Measurements from ENCODE around the gene CSRP1.

DNA sequence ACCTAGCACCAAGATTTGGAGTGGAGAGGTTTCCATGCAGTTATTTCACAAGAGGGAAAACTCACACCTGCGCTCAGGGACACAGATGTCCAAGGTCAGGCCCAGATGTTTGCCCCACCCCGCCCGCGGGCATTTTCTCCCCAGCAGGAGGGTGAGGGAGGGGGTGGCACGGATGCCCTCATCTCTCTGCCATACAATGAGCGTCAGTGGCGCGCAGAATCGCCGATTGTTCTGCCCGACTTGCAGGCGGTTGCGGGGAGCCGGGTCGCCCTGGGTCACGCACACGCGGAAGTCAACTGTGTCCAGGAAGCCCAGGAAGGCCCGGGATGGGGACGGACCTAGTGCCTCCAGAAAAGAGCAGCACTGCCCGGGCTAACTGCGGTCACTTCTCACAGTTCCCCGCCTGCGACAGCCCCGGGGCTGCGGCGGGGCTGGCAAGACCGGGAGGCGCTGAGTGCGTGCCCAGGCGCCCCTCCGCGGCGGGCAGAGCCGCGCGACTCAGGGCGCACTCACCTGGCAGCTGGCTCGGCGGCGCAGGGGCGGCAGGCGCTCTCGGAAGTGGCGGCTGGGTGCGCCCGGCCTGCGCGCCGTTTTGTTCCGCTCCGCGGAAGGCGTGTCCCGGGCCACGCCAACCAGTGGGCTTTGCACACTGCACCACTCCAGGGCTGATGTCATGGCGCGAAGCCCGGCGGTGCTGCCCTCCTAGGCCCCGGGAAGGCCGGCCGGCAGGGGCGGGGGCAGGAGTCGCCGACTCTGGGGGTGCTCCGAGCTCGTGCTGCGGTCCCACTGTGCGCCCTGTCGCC, at the start of gene CSRP1:
- TF ChIP-seq, protein P1, sequence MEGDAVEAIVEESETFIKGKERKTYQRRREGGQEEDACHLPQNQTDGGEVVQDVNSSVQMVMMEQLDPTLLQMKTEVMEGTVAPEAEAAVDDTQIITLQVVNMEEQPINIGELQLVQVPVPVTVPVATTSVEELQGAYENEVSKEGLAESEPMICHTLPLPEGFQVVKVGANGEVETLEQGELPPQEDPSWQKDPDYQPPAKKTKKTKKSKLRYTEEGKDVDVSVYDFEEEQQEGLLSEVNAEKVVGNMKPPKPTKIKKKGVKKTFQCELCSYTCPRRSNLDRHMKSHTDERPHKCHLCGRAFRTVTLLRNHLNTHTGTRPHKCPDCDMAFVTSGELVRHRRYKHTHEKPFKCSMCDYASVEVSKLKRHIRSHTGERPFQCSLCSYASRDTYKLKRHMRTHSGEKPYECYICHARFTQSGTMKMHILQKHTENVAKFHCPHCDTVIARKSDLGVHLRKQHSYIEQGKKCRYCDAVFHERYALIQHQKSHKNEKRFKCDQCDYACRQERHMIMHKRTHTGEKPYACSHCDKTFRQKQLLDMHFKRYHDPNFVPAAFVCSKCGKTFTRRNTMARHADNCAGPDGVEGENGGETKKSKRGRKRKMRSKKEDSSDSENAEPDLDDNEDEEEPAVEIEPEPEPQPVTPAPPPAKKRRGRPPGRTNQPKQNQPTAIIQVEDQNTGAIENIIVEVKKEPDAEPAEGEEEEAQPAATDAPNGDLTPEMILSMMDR (IDR thresholded peaks at IDR 0.05; ENCODE audit: insufficient read depth, low read depth, low read length) = no peak
- TF ChIP-seq EZH2 (IDR thresholded peaks at IDR 0.05; ENCODE audit: insufficient read depth, low read length) = no peak

Data from astrocyte (in vitro differentiated cells and primary cell).